HG03469 (cell line): ENCODE measurements around the gene TLE4.
A peak's percentile ranks its signal among the peaks of the same experiment; 100 is the strongest.
"Not testable (repeated sequence)": the region's sequence is repeated elsewhere in the genome, so short reads cannot be mapped to it uniquely, and the experiment has no call there.

ENCODE experiments used
- ATAC-seq: cut with Tn5 transposase; IDR thresholded peaks from one replicate; pipeline ENCODE4 v1.9.1; 2021; ENCODE audit warnings: mild to moderate bottlenecking, moderate library complexity, moderate number of reproducible peaks; ENCODE audit not compliant: unreplicated experiment

TLE4 gene

GRCh38 chr9:79598562-79599345, 27.0 kb downstream of the TLE4 start:
- ATAC-seq = no peak

GRCh38 chr9:79600466-79600865, 28.7 kb downstream of the TLE4 start:
- no peak for ATAC-seq

- no peak for ATAC-seq
Observed at GRCh38 chr9:79603222-79603920, 31.6 kb downstream of the TLE4 start.

GRCh38 chr9:79604149-79604548, 32.4 kb downstream of the TLE4 start:
- ATAC-seq = no peak

GRCh38 chr9:79604921-79605562, 33.3 kb downstream of the TLE4 start:
- no peak for ATAC-seq

- not testable (repeated sequence) for ATAC-seq
Observed at GRCh38 chr9:79606529-79606928, 34.8 kb downstream of the TLE4 start.

GRCh38 chr9:79609468-79610018, 37.8 kb downstream of the TLE4 start:
- ATAC-seq = no peak

GRCh38 chr9:79610019-79610631, 38.4 kb downstream of the TLE4 start:
- ATAC-seq = no peak

- peak; percentile 96 for ATAC-seq
Observed at GRCh38 chr9:79610791-79611614, 39.2 kb downstream of the TLE4 start.

GRCh38 chr9:79613145-79613544, 41.4 kb downstream of the TLE4 start:
- ATAC-seq = no peak

- ATAC-seq = no peak
Observed at GRCh38 chr9:79615038-79615437, 43.3 kb downstream of the TLE4 start.

- no peak for ATAC-seq
Observed at GRCh38 chr9:79616013-79616412, 44.2 kb downstream of the TLE4 start.

GRCh38 chr9:79616971-79617370, 45.2 kb downstream of the TLE4 start:
- no peak for ATAC-seq

- no peak for ATAC-seq
Observed at GRCh38 chr9:79617395-79617794, 45.6 kb downstream of the TLE4 start.

GRCh38 chr9:79619930-79620329, 48.2 kb downstream of the TLE4 start:
- no peak for ATAC-seq

GRCh38 chr9:79621916-79622575, 50.3 kb downstream of the TLE4 start:
- no peak for ATAC-seq

- ATAC-seq = peak; percentile 93
Observed at GRCh38 chr9:79623799-79624721, 52.3 kb downstream of the TLE4 start.

- no peak for ATAC-seq
Observed at GRCh38 chr9:79629721-79630120, 58.0 kb downstream of the TLE4 start.
